NCI-H774 (cell line): Measurements from ENCODE around the gene VWA5B2.
A peak's percentile ranks its signal among the peaks of the same experiment; 100 is the strongest.

Experiments
- DNase-seq: peaks from one replicate; lab custom pipeline; 2025; lab: John Stamatoyannopoulos, UW

The VWA5B2 gene

GRCh38 chr3:184223946-184224345 lies 5.4 kb upstream of the VWA5B2 start:
- DNase-seq, result no peak

DNA sequence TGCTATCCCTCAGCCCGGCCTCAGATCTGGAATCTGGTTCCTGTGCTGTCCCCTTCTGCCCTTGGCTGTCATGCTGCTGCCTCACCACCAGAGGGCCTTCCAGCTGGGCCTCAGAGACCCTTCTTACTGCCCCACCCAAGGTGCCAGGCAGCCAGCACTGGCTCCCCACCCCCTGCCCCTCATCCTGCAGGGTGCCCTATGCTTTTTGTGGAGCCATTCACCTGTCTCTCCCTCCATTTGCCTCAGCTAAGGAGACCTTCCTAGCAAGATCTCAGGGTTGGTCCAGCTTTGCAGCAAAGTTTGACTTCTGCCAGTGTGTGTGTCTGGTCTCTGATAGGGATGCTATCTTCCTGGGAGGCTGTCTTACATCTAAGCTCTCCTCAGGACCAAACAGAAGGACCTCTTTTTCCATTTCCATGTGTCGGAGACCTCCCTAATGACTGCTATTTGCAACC lies 1.9 kb upstream of the VWA5B2 start:
- peak; percentile 52 for DNase-seq

- DNase-seq, result no peak
These were observed 828 bp upstream of the VWA5B2 start for GRCh38 chr3:184228376-184229137.

- peak; percentile 47 for DNase-seq
These were observed 757 bp downstream of the VWA5B2 start for GRCh38 chr3:184230081-184230602.

- peak; percentile 90 for DNase-seq
These were observed 1.5 kb downstream of the VWA5B2 start for GRCh38 chr3:184230603-184231528.

GRCh38 chr3:184231671-184232070 lies 2.3 kb downstream of the VWA5B2 start:
- DNase-seq, result no peak

DNA sequence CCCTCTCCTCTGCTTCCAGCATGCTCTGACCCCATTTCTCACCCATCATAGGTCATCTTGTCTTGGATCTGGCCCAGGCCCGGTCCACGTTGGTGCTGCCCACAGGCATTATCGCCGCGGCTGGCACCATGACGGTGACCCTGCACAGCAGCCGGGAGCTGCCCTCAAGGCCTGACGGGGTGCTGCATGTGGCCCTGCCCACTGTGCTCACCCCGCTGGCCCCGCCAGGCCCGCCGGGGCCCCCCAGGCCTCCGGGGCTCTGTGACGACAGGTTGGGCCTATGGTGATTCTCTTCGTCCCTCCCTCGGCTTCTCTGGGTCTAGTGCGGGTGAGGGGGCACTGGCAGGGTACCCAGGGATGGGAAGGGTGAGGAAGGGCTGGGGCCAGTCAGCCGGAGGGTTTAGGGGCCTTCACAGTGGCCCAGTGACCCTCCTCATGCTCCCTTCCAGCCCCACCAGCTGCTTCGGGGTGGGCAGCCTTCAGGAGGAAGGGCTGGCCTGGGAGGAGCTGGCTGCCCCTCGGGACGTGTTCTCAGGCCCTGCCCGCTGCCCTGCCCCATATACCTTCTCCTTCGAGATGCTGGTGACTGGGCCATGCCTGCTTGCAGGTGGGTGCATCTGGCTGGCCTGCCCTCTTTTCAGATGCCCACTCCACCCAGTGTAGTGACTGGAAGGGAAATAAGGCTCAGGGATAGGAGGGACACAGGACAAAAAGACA lies 3.9 kb downstream of the VWA5B2 start:
- no peak for DNase-seq

DNA sequence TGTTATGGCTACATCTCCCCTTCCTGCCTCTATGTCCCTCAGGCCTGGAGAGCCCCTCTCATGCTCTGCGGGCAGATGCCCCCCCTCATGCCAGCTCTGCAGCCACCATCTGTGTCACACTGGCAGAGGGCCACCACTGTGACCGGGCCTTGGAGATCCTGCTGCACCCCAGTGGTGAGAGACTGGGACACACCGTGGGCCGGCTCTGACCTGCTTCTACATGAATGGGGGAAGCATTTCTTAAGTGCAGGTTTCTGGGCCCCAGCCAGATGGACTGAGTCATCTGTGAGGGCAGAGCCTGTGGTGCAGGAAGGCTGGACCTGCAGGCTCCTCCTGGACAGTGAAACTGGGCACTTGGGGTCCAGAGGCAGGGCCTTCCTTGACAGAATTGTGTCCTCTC lies 4.8 kb downstream of the VWA5B2 start:
- no peak for DNase-seq

- DNase-seq, result no peak
These were observed 5.4 kb downstream of the VWA5B2 start for GRCh38 chr3:184234671-184235380.

GRCh38 chr3:184235381-184236032 lies 6.1 kb downstream of the VWA5B2 start:
- DNase-seq, result no peak

- DNase-seq, result no peak
These were observed 6.6 kb downstream of the VWA5B2 start for GRCh38 chr3:184236033-184236410.

GRCh38 chr3:184236636-184237035 lies 7.3 kb downstream of the VWA5B2 start:
- no peak for DNase-seq

GRCh38 chr3:184237211-184237610 lies 7.8 kb downstream of the VWA5B2 start:
- DNase-seq, result no peak

DNA sequence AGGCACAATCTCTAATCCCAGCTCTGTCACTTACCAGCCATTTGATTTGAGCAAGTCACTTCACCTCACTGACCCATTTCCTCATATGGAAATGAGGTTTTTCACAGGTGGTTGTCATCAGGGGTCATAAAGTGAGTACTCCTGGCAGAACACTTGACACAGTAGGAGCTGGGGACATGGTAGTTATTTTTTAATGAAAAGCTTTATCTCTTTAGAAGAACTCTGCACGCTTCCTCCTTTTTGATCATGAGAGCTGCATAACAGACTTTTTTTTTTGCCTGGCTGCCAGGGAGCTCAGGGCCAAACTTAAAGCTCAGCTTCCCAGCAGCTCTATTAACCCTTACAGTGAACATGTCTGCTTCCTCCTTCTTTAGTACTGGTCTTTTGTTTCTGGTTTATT lies 8.4 kb downstream of the VWA5B2 start:
- DNase-seq, result no peak

DNA sequence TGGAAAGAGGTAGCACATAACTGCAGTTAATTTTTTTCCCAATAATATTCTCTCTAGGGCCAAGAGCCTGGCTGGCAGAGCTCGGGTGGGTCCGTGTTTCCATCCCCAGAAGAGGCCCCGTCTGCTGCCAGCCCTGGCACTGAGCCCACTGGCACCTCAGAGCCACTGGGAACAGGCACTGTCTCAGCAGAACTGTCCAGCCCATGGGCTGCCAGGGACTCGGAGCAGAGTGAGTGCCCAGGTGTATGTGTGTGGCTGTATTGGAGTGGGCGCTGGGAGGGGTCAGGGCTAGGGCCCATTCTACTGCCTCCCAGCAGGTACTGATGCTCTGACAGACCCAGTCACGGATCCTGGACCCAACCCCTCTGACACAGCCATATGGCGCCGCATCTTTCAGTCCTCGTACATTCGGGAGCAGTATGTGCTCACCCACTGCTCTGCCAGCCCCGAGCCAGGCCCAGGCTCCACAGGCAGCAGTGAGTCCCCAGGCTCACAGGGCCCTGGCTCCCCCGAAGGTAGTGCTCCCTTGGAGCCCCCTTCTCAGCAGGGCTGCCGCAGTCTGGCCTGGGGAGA lies 8.9 kb downstream of the VWA5B2 start:
- no peak for DNase-seq

DNA sequence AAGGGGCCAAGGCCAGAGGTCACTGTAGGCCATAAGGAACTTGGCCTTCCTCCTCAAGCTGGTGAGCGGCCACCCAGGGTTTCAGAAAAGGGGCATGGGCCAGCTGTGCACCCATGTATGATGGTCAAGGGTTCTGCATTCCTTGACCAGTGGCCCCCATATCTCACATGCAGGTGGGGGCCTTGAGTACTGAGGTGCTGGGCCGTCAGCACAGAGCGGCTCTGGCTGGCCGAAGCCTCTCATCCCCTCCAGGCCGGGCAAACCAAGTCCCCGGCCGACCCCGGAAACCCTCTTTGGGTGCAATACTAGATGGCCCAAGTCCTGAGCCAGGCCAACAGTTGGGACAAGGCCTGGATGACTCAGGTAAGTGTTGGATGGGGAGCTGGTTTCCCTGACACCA lies 9.8 kb downstream of the VWA5B2 start:
- no peak for DNase-seq

DNA sequence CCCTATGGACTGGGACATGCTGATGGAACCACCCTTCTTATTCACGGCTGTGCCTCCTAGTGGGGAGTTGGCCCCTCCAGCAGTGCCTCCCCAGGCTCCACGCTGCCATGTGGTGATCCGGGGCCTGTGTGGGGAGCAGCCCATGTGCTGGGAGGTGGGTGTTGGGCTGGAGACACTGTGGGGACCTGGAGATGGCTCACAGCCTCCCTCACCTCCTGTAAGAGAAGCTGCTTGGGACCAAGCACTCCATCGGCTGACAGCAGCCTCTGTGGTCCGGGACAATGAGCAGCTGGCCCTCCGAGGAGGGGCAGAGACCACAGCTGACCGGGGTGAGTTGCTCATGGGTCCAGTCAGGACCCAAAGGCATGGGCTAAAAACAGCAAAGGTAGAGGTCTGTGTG lies 10.3 kb downstream of the VWA5B2 start:
- no peak for DNase-seq

DNA sequence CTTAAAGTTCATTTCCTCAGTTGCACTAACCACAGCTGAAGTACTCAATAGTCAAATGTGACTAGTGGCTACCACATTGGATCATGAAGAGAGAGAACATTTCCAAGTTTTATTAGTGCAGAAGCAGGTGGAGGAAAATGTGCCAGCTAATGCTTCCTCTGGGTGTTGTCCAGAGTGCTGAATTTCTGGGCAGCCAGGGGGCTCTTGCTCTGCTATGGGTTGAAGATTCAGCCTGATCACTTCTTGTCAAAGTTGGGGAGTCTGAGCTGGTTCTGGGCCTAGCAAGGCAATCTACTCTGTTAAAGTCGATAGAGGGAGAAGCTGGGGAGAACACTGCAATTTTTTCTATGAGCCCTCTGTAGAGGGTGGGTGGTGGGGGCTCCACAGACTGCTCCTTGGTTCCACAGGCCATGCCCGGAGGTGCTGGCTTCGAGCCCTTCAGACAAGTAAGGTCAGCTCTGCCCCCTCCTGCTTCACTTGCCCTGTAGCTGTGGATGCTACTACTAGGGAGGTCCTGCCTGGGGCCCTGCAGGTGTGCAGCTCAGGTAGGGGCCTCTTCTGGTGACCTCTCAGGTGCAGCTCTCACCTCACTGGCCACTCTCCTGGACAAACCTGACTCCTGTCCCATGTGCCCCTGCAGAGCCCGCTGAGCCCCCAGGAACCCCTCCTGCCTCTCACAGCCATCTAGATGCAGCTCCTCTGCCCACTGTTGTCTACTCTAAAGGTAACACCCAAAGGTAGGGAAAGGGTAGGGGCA lies 11.2 kb downstream of the VWA5B2 start:
- DNase-seq, result no peak

GRCh38 chr3:184241141-184241446 lies 11.7 kb downstream of the VWA5B2 start:
- no peak for DNase-seq
